CD14-positive monocyte (primary cell): ENCODE measurements around the gene FAM171A1. TPM values are rescaled to one million over a fixed set of nuclear protein-coding genes. Genes with fewer than 3 reads are reported as not detected.

ENCODE experiments used
- DNase-seq, 3 donors: peaks; one replicate each; pipeline ENCODE4 v3.0.0-alpha.2; 2011 to 2022
- H2AFZ ChIP-seq: 2 replicates; pipeline ENCODE4 v1.6.0; 2012; ENCODE audit warnings: mild to moderate bottlenecking, low read depth, low read length, inconsistent platforms; ENCODE audit not compliant: insufficient read depth, poor library complexity, severe bottlenecking
- H3K27ac ChIP-seq, 2 donors: 1 replicate in 1 of 2; 2 replicates in 1 of 2; pipeline ENCODE4 v1.5.1; 2012 to 2013; ENCODE audit warnings: low read length in 2 of 2, control low read depth in 1 of 2, inconsistent platforms in 1 of 2, low read depth in 1 of 2, mild to moderate bottlenecking in 1 of 2
- H3K27me3 ChIP-seq, 2 donors: one replicate each; pipeline versions ENCODE4 v1.6.0 to v1.6.1; 2011 to 2013; ENCODE audit warnings: low read length in 2 of 2; ENCODE audit not compliant: control insufficient read depth in 2 of 2, insufficient read depth in 2 of 2
- H3K36me3 ChIP-seq, 2 donors: replicated peaks in 1 of 2; 1 replicate in 1 of 2; 2 replicates in 1 of 2; pipeline versions ENCODE4 v1.5.1 to v1.6.1; 2012 to 2013; ENCODE audit warnings: low read length in 2 of 2, control low read depth in 1 of 2, inconsistent platforms in 1 of 2, mild to moderate bottlenecking in 1 of 2; ENCODE audit not compliant: insufficient read depth in 2 of 2, control insufficient read depth in 1 of 2
- H3K4me1 ChIP-seq, 2 donors: 1 replicate in 1 of 2; 2 replicates in 1 of 2; pipeline versions ENCODE4 v1.5.1 to v1.6.1; 2012 to 2013; ENCODE audit warnings: low read length in 2 of 2, control low read depth in 1 of 2, inconsistent platforms in 1 of 2, mild to moderate bottlenecking in 1 of 2, moderate library complexity in 1 of 2; ENCODE audit not compliant: insufficient read depth in 2 of 2, control insufficient read depth in 1 of 2
- H3K4me2 ChIP-seq: replicated peaks from 2 replicates; pipeline ENCODE3; 2012; ENCODE audit warnings: low read length, moderate library complexity, mild to moderate bottlenecking; ENCODE audit not compliant: poor library complexity, severe bottlenecking; ENCODE audit errors: extremely low read depth
- H3K4me3 ChIP-seq, 3 experiments: fragments of 200-600 bp in 1 of 3; sonication (generic) in 1 of 3; replicated peaks in 1 of 3; 1 replicate in 2 of 3; 2 replicates in 1 of 3; pipeline ENCODE4 v1.5.1; 2011 to 2013; ENCODE audit warnings: low read length in 3 of 3, mild to moderate bottlenecking in 3 of 3, control low read depth in 2 of 3, low read depth in 2 of 3, inconsistent platforms in 1 of 3, moderate library complexity in 1 of 3
- H3K79me2 ChIP-seq: 2 replicates; pipeline ENCODE4 v1.6.0; 2012; ENCODE audit warnings: mild to moderate bottlenecking, control low read depth, inconsistent platforms, low read length, moderate library complexity; ENCODE audit not compliant: insufficient read depth
- H3K9ac ChIP-seq: 2 replicates; pipeline ENCODE4 v1.6.0; 2017; ENCODE audit warnings: low read length, mild to moderate bottlenecking; ENCODE audit not compliant: insufficient read depth, poor library complexity, severe bottlenecking
- H3K9me3 ChIP-seq, 2 donors: replicated peaks in 1 of 2; 1 replicate in 1 of 2; 2 replicates in 1 of 2; pipeline versions ENCODE4 v1.5.1 to v1.6.1; 2012 to 2013; ENCODE audit warnings: low read length in 2 of 2, control low read depth in 1 of 2; ENCODE audit not compliant: control insufficient read depth in 1 of 2, insufficient read depth in 1 of 2
- H4K20me1 ChIP-seq: 2 replicates; pipeline ENCODE4 v1.6.0; 2012; ENCODE audit warnings: mild to moderate bottlenecking, low read length, control low read depth, moderate library complexity; ENCODE audit not compliant: insufficient read depth
- H3K27ac Mint-ChIP-seq, 7 donors: one replicate each; pipeline ENCODE4 v1.8.0; 2020; ENCODE audit warnings: mild to moderate bottlenecking in 7 of 7, mixed read lengths in 7 of 7, moderate library complexity in 6 of 7, inconsistent platforms in 2 of 7
- H3K27me3 Mint-ChIP-seq, 3 donors: one replicate each; pipeline ENCODE4 v1.8.0; 2021 to 2022; ENCODE audit warnings: low read depth in 3 of 3, mild to moderate bottlenecking in 3 of 3, mixed read lengths in 3 of 3, moderate library complexity in 3 of 3, inconsistent platforms in 1 of 3
- H3K36me3 Mint-ChIP-seq, 2 donors: one replicate each; pipeline ENCODE4 v1.8.0; 2020; ENCODE audit warnings: mixed read lengths in 2 of 2, inconsistent platforms in 1 of 2, mild to moderate bottlenecking in 1 of 2
- H3K4me1 Mint-ChIP-seq: one replicate; pipeline ENCODE4 v1.8.0; 2020; ENCODE audit warnings: mild to moderate bottlenecking, mixed read lengths
- H3K4me3 Mint-ChIP-seq, 2 donors: one replicate each; pipeline ENCODE4 v1.8.0; 2020; ENCODE audit warnings: mild to moderate bottlenecking in 2 of 2, mixed read lengths in 2 of 2, moderate library complexity in 1 of 2
- H3K9me3 Mint-ChIP-seq, 7 donors: one replicate each; pipeline ENCODE4 v1.8.0; 2020 to 2022; ENCODE audit warnings: mixed read lengths in 7 of 7, mild to moderate bottlenecking in 6 of 7, moderate library complexity in 6 of 7, inconsistent platforms in 2 of 7
- CTCF ChIP-seq: fragments of 200-600 bp; IDR thresholded peaks from one replicate; pipeline ENCODE4 v1.8.0; 2022; ENCODE audit warnings: antibody characterized with exemption, mild to moderate bottlenecking
- WGBS: methylation state at CpG from one replicate; pipeline ENCODE4 v1.1.5; 2013; ENCODE audit warnings: missing lambda C conversion rate; ENCODE audit not compliant: insufficient coverage; 5-methylcytosine and 5-hydroxymethylcytosine counted together
- intact Hi-C, 2 donors: fragments of 100-400 bp; cut with micrococcal nuclease; formaldehyde crosslinking; loops; one replicate each; pipeline versions ENCODE4 v1.15.0 to v1.15.1; 2023
- polyA plus RNA-seq, 3 donors: library from polyadenylated mRNA; depleted of rRNA in 1 of 3; unstranded in 2 of 3; stranded (reverse) in 1 of 3; fragments of 300-500 nt in 2 of 3; fragments of >200 nt in 1 of 3; fragmentation: Illumina TruSeq in 2 of 3; gene quantifications; 1 replicate in 2 of 3; 2 replicates in 1 of 3; pipeline ENCODE4 v1.2.3, GENCODE V29; 2012 to 2021

FAM171A1 gene
- polyA plus RNA-seq, 3 donors, result not detected

- Histone ChIP-seq H4K20me1 (no peaks in the 10 kb centered on the region), H3K9me3 (peaks cover 0 to 4% of the 10 kb centered on the region in 2 donors), H2AFZ (no peak overlapping the region), H3K79me2 (no peaks in the 10 kb centered on the region), H3K4me3 (no peak overlapping the region), H3K4me1 (no peaks in the 10 kb centered on the region), H3K27me3 (no peaks in the 10 kb centered on the region), H3K9ac (no peak overlapping the region), H3K36me3 (no peaks in the 10 kb centered on the region), H3K27ac (no peak overlapping the region), H3K4me2 (no peak overlapping the region)
- WGBS, result 83% methylated on average over 10 of the region's 10 CpGs
- intact Hi-C loops, result no loop called here
- H3K4me3 Mint-ChIP-seq, result no peak overlapping the region
- H3K4me1 Mint-ChIP-seq, result no peaks in the 10 kb centered on the region
- no peak for DNase-seq
- peaks cover 7 to 28% (median 14%) of the 10 kb centered on the region in 7 donors for H3K9me3 Mint-ChIP-seq
- no peak overlapping the region for H3K27ac Mint-ChIP-seq
- peaks cover 0 to 6% (median 4%) of the 10 kb centered on the region in 3 donors for H3K27me3 Mint-ChIP-seq
- TF ChIP-seq CTCF, result no peak
- no peaks in the 10 kb centered on the region for H3K36me3 Mint-ChIP-seq
These were observed 145.6 kb downstream of the FAM171A1 start for GRCh38 chr10:15225511-15225910.

GRCh38 chr10:15224948-15225347 lies 146.1 kb downstream of the FAM171A1 start:
- intact Hi-C loops, result no loop called here
- H3K27ac ChIP-seq, result no peak overlapping the region
- no peak for DNase-seq
- Mint-ChIP-seq H3K27ac (no peak overlapping the region), H3K9me3 (peaks cover 7 to 28% (median 14%) of the 10 kb centered on the region in 7 donors), H3K27me3 (peaks cover 0 to 8% (median 5%) of the 10 kb centered on the region in 3 donors), H3K36me3 (no peaks in the 10 kb centered on the region), H3K4me3 (no peak overlapping the region), H3K4me1 (no peaks in the 10 kb centered on the region)
- TF ChIP-seq CTCF, result no peak
- H4K20me1 ChIP-seq, result no peaks in the 10 kb centered on the region
- H3K9ac ChIP-seq, result no peak overlapping the region
- no peaks in the 10 kb centered on the region for H3K79me2 ChIP-seq
- peaks cover 0 to 4% of the 10 kb centered on the region in 2 donors for H3K9me3 ChIP-seq
- 100% methylated on average over 1 of the region's 5 CpGs for WGBS
- no peak overlapping the region for H3K4me2 ChIP-seq
- H2AFZ ChIP-seq, result no peak overlapping the region
- no peak overlapping the region for H3K4me3 ChIP-seq
- no peaks in the 10 kb centered on the region for H3K4me1 ChIP-seq
- no peaks in the 10 kb centered on the region for H3K27me3 ChIP-seq
- no peaks in the 10 kb centered on the region for H3K36me3 ChIP-seq
